ENCODE results near the gene TRNP1.

- no peak for TF ChIP-seq CTCF (IDR thresholded peaks at IDR 0.05)
- no peak for TF ChIP-seq POLR2A (IDR thresholded peaks at IDR 0.05)
Measured at GRCh38 chr1:26951216-26951615, 42.3 kb upstream of the TRNP1 start.

Data from lower leg skin (tissue), 3 donors.